ENCODE results near the gene GJC1. TPM values are rescaled to one million over a fixed set of nuclear protein-coding genes. Genes with fewer than 3 reads are reported as not detected.

The GJC1 gene
- polyA plus RNA-seq, 10 donors: 17.9 to 36.6 (median 22.9) TPM

GRCh38 chr17:44778656-44779210 is 51.4 kb downstream of the GJC1 start:
- DNase-seq: no peak

- no peak for DNase-seq
Measured at GRCh38 chr17:44777394-44778348, 52.4 kb downstream of the GJC1 start.

GRCh38 chr17:44776628-44777393 is 53.3 kb downstream of the GJC1 start:
- DNase-seq: peak in 1 of 3 donors; percentile 5

GRCh38 chr17:44775838-44776621 is 54.1 kb downstream of the GJC1 start:
- DNase-seq: no peak

- peak; percentile 96 to 98 (median 96) for DNase-seq
Measured at GRCh38 chr17:44775136-44775837, 54.8 kb downstream of the GJC1 start.

- peak; percentile 68 to 91 (median 81) for DNase-seq
Measured at GRCh38 chr17:44774271-44775135, 55.6 kb downstream of the GJC1 start.

- no peak for DNase-seq
Measured at GRCh38 chr17:44773140-44773539, 56.9 kb downstream of the GJC1 start.

- no peak for DNase-seq
Measured at GRCh38 chr17:44772308-44773045, 57.6 kb downstream of the GJC1 start.

GRCh38 chr17:44770166-44770925 is 59.7 kb downstream of the GJC1 start:
- no peak for DNase-seq

GRCh38 chr17:44769647-44770084 is 60.4 kb downstream of the GJC1 start:
- no peak for DNase-seq

- DNase-seq: no peak
Measured at GRCh38 chr17:44769230-44769629, 60.9 kb downstream of the GJC1 start.

- DNase-seq: no peak
Measured at GRCh38 chr17:44768505-44769142, 61.5 kb downstream of the GJC1 start.

- DNase-seq: peak in 1 of 3 donors; percentile 3
Measured at GRCh38 chr17:44767493-44767892, 62.6 kb downstream of the GJC1 start.

GRCh38 chr17:44766409-44767038 is 63.6 kb downstream of the GJC1 start:
- no peak for DNase-seq

GRCh38 chr17:44765965-44766364 is 64.1 kb downstream of the GJC1 start:
- no peak for DNase-seq

- DNase-seq: no peak
Measured at GRCh38 chr17:44763170-44763569, 66.9 kb downstream of the GJC1 start.
